Nephron (organoid): ENCODE data around the gene UBE2R2.
"Not testable (repeated sequence)": the region's sequence is repeated elsewhere in the genome, so short reads cannot be mapped to it uniquely, and the experiment has no call there.

Experiments
- H3K27ac Mint-ChIP-seq, 3 experiments: 2 replicates each; pipeline ENCODE4 v1.8.0; 2020; ENCODE audit warnings: mixed read lengths in 3 of 3, mild to moderate bottlenecking in 2 of 3, moderate library complexity in 1 of 3
- H3K27me3 Mint-ChIP-seq: 2 replicates; pipeline ENCODE4 v1.8.0; 2021; ENCODE audit warnings: low read depth, mild to moderate bottlenecking, moderate library complexity, mixed read lengths
- H3K36me3 Mint-ChIP-seq: 2 replicates; pipeline ENCODE4 v1.8.0; 2020; ENCODE audit warnings: low read depth, mixed read lengths
- H3K4me1 Mint-ChIP-seq: 2 replicates; pipeline ENCODE4 v1.8.0; 2020; ENCODE audit warnings: mixed read lengths
- H3K4me3 Mint-ChIP-seq, 3 experiments: 2 replicates each; pipeline ENCODE4 v1.8.0; 2020; ENCODE audit warnings: mild to moderate bottlenecking in 3 of 3, mixed read lengths in 3 of 3, moderate library complexity in 2 of 3
- H3K9me3 Mint-ChIP-seq: 2 replicates; pipeline ENCODE4 v1.8.0; 2020; ENCODE audit warnings: mixed read lengths
- CTCF ChIP-seq, 3 experiments: fragments of 200-600 bp; sonication (generic); IDR thresholded peaks; one replicate each; pipeline ENCODE4 v1.5.0; 2021; ENCODE audit warnings: antibody characterized with exemption in 3 of 3; ENCODE audit not compliant: unreplicated experiment in 3 of 3

Gene UBE2R2

GRCh38 chr9:33798545-33798944 lies 18.4 kb upstream of the UBE2R2 start:
- Mint-ChIP-seq H3K36me3 (no peaks in the 10 kb centered on the region), H3K9me3 (no peaks in the 10 kb centered on the region), H3K4me1 (no peaks in the 10 kb centered on the region), H3K4me3 (no peak overlapping the region), H3K27me3 (peaks cover 13% of the 10 kb centered on the region), H3K27ac (no peak overlapping the region)
- TF ChIP-seq CTCF (IDR thresholded peaks at IDR 0.05; ENCODE audit: unreplicated experiment in 3 of 3): no peak

GRCh38 chr9:33799928-33800704 lies 16.8 kb upstream of the UBE2R2 start:
- Mint-ChIP-seq H3K4me3 (no peak overlapping the region), H3K9me3 (no peaks in the 10 kb centered on the region)

GRCh38 chr9:33800886-33801285 lies 16.1 kb upstream of the UBE2R2 start:
- peaks cover 8% of the 10 kb centered on the region for H3K27me3 Mint-ChIP-seq
- H3K4me1 Mint-ChIP-seq: no peaks in the 10 kb centered on the region
- no peak overlapping the region for H3K4me3 Mint-ChIP-seq
- no peaks in the 10 kb centered on the region for H3K36me3 Mint-ChIP-seq
- no peak overlapping the region for H3K27ac Mint-ChIP-seq
- TF ChIP-seq CTCF (IDR thresholded peaks at IDR 0.05; ENCODE audit: unreplicated experiment in 3 of 3): no peak
- H3K9me3 Mint-ChIP-seq: no peaks in the 10 kb centered on the region

More at GRCh38 chr9:33799928-33800704, 16.8 kb upstream of the UBE2R2 start:
- no peaks in the 10 kb centered on the region for H3K4me1 Mint-ChIP-seq
- H3K36me3 Mint-ChIP-seq: no peaks in the 10 kb centered on the region
- TF ChIP-seq CTCF (IDR thresholded peaks at IDR 0.05; ENCODE audit: unreplicated experiment in 3 of 3): no peak
- peaks cover 13% of the 10 kb centered on the region for H3K27me3 Mint-ChIP-seq
- no peak overlapping the region for H3K27ac Mint-ChIP-seq

- not testable (repeated sequence) for H3K36me3 Mint-ChIP-seq, H3K4me3 Mint-ChIP-seq, H3K9me3 Mint-ChIP-seq
Observed at GRCh38 chr9:33801943-33802500, 14.9 kb upstream of the UBE2R2 start.

GRCh38 chr9:33804196-33804595 lies 12.8 kb upstream of the UBE2R2 start:
- not testable (repeated sequence) for H3K9me3 Mint-ChIP-seq, H3K36me3 Mint-ChIP-seq, H3K27me3 Mint-ChIP-seq, H3K4me3 Mint-ChIP-seq, H3K4me1 Mint-ChIP-seq, H3K27ac Mint-ChIP-seq

More at GRCh38 chr9:33801943-33802500, 14.9 kb upstream of the UBE2R2 start:
- H3K27ac Mint-ChIP-seq, H3K4me1 Mint-ChIP-seq, H3K27me3 Mint-ChIP-seq: not testable (repeated sequence)

GRCh38 chr9:33807156-33807555 lies 9.8 kb upstream of the UBE2R2 start:
- peak overlapping the region in 1 of 3 experiments; percentile 32 for H3K27ac Mint-ChIP-seq
- not testable (repeated sequence) for H3K4me1 Mint-ChIP-seq, H3K27me3 Mint-ChIP-seq, H3K4me3 Mint-ChIP-seq, H3K9me3 Mint-ChIP-seq, H3K36me3 Mint-ChIP-seq

GRCh38 chr9:33808979-33809322 lies 8.0 kb upstream of the UBE2R2 start:
- Mint-ChIP-seq H3K27ac (peak overlapping the region; percentile 22 to 82 (median 81)), H3K4me1 (peaks cover 12% of the 10 kb centered on the region)
- not testable (repeated sequence) for H3K4me3 Mint-ChIP-seq, H3K9me3 Mint-ChIP-seq, H3K36me3 Mint-ChIP-seq, H3K27me3 Mint-ChIP-seq

GRCh38 chr9:33809506-33809905 lies 7.5 kb upstream of the UBE2R2 start:
- H3K27me3 Mint-ChIP-seq: no peaks in the 10 kb centered on the region

More at GRCh38 chr9:33809506-33809905, 7.5 kb upstream of the UBE2R2 start:
- H3K36me3 Mint-ChIP-seq: no peaks in the 10 kb centered on the region
- no peak for TF ChIP-seq CTCF (IDR thresholded peaks at IDR 0.05; ENCODE audit: unreplicated experiment in 3 of 3)
- no peak overlapping the region for H3K4me3 Mint-ChIP-seq
- H3K27ac Mint-ChIP-seq: peak overlapping the region; percentile 22 to 82 (median 81)
- no peaks in the 10 kb centered on the region for H3K9me3 Mint-ChIP-seq
- peaks cover 15% of the 10 kb centered on the region for H3K4me1 Mint-ChIP-seq
